ENCODE measurements around the gene HOXA6.

GRCh38 chr7:27145914-27146412 is 1.6 kb downstream of the HOXA6 start:
- TF ChIP-seq CTCF (conservative IDR thresholded peaks at IDR 0.05; ENCODE audit: low read depth in 2 of 2) (no peak), EZH2 (IDR thresholded peaks at IDR 0.05; ENCODE audit: low read depth, unreplicated experiment) (peak; percentile 94), POLR2AphosphoS5 (IDR thresholded peaks at IDR 0.05; ENCODE audit: low read depth) (no peak), ZNF114 (CRISPR knock-in tag; IDR thresholded peaks at IDR 0.05) (no peak), CREB1 (CRISPR knock-in tag; IDR thresholded peaks at IDR 0.05; ENCODE audit: low read depth) (no peak), ETS1 (IDR thresholded peaks at IDR 0.05) (no peak)
- TF ChIP-seq, protein P1, sequence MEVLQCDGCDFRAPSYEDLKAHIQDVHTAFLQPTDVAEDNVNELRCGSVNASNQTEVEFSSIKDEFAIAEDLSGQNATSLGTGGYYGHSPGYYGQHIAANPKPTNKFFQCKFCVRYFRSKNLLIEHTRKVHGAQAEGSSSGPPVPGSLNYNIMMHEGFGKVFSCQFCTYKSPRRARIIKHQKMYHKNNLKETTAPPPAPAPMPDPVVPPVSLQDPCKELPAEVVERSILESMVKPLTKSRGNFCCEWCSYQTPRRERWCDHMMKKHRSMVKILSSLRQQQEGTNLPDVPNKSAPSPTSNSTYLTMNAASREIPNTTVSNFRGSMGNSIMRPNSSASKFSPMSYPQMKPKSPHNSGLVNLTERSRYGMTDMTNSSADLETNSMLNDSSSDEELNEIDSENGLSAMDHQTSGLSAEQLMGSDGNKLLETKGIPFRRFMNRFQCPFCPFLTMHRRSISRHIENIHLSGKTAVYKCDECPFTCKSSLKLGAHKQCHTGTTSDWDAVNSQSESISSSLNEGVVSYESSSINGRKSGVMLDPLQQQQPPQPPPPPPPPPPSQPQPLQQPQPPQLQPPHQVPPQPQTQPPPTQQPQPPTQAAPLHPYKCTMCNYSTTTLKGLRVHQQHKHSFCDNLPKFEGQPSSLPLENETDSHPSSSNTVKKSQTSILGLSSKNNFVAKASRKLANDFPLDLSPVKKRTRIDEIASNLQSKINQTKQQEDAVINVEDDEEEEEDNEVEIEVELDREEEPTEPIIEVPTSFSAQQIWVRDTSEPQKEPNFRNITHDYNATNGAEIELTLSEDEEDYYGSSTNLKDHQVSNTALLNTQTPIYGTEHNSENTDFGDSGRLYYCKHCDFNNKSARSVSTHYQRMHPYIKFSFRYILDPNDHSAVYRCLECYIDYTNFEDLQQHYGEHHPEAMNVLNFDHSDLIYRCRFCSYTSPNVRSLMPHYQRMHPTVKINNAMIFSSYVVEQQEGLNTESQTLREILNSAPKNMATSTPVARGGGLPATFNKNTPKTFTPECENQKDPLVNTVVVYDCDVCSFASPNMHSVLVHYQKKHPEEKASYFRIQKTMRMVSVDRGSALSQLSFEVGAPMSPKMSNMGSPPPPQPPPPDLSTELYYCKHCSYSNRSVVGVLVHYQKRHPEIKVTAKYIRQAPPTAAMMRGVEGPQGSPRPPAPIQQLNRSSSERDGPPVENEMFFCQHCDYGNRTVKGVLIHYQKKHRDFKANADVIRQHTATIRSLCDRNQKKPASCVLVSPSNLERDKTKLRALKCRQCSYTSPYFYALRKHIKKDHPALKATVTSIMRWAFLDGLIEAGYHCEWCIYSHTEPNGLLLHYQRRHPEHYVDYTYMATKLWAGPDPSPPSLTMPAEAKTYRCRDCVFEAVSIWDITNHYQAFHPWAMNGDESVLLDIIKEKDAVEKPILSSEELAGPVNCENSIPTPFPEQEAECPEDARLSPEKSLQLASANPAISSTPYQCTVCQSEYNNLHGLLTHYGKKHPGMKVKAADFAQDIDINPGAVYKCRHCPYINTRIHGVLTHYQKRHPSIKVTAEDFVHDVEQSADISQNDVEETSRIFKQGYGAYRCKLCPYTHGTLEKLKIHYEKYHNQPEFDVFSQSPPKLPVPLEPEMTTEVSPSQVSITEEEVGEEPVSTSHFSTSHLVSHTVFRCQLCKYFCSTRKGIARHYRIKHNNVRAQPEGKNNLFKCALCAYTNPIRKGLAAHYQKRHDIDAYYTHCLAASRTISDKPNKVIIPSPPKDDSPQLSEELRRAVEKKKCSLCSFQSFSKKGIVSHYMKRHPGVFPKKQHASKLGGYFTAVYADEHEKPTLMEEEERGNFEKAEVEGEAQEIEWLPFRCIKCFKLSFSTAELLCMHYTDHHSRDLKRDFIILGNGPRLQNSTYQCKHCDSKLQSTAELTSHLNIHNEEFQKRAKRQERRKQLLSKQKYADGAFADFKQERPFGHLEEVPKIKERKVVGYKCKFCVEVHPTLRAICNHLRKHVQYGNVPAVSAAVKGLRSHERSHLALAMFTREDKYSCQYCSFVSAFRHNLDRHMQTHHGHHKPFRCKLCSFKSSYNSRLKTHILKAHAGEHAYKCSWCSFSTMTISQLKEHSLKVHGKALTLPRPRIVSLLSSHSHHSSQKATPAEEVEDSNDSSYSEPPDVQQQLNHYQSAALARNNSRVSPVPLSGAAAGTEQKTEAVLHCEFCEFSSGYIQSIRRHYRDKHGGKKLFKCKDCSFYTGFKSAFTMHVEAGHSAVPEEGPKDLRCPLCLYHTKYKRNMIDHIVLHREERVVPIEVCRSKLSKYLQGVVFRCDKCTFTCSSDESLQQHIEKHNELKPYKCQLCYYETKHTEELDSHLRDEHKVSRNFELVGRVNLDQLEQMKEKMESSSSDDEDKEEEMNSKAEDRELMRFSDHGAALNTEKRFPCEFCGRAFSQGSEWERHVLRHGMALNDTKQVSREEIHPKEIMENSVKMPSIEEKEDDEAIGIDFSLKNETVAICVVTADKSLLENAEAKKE (CRISPR knock-in tag; IDR thresholded peaks at IDR 0.05): no peak
- TF ChIP-seq, protein P2, sequence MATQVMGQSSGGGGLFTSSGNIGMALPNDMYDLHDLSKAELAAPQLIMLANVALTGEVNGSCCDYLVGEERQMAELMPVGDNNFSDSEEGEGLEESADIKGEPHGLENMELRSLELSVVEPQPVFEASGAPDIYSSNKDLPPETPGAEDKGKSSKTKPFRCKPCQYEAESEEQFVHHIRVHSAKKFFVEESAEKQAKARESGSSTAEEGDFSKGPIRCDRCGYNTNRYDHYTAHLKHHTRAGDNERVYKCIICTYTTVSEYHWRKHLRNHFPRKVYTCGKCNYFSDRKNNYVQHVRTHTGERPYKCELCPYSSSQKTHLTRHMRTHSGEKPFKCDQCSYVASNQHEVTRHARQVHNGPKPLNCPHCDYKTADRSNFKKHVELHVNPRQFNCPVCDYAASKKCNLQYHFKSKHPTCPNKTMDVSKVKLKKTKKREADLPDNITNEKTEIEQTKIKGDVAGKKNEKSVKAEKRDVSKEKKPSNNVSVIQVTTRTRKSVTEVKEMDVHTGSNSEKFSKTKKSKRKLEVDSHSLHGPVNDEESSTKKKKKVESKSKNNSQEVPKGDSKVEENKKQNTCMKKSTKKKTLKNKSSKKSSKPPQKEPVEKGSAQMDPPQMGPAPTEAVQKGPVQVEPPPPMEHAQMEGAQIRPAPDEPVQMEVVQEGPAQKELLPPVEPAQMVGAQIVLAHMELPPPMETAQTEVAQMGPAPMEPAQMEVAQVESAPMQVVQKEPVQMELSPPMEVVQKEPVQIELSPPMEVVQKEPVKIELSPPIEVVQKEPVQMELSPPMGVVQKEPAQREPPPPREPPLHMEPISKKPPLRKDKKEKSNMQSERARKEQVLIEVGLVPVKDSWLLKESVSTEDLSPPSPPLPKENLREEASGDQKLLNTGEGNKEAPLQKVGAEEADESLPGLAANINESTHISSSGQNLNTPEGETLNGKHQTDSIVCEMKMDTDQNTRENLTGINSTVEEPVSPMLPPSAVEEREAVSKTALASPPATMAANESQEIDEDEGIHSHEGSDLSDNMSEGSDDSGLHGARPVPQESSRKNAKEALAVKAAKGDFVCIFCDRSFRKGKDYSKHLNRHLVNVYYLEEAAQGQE (IDR thresholded peaks at IDR 0.05; ENCODE audit: unreplicated experiment): no peak

Data from GM23338 (cell line).